ENCODE measurements around the gene LAMA1. TPM values are rescaled to one million over a fixed set of nuclear protein-coding genes. Genes with fewer than 3 reads are reported as not detected.

The LAMA1 gene, protein sequence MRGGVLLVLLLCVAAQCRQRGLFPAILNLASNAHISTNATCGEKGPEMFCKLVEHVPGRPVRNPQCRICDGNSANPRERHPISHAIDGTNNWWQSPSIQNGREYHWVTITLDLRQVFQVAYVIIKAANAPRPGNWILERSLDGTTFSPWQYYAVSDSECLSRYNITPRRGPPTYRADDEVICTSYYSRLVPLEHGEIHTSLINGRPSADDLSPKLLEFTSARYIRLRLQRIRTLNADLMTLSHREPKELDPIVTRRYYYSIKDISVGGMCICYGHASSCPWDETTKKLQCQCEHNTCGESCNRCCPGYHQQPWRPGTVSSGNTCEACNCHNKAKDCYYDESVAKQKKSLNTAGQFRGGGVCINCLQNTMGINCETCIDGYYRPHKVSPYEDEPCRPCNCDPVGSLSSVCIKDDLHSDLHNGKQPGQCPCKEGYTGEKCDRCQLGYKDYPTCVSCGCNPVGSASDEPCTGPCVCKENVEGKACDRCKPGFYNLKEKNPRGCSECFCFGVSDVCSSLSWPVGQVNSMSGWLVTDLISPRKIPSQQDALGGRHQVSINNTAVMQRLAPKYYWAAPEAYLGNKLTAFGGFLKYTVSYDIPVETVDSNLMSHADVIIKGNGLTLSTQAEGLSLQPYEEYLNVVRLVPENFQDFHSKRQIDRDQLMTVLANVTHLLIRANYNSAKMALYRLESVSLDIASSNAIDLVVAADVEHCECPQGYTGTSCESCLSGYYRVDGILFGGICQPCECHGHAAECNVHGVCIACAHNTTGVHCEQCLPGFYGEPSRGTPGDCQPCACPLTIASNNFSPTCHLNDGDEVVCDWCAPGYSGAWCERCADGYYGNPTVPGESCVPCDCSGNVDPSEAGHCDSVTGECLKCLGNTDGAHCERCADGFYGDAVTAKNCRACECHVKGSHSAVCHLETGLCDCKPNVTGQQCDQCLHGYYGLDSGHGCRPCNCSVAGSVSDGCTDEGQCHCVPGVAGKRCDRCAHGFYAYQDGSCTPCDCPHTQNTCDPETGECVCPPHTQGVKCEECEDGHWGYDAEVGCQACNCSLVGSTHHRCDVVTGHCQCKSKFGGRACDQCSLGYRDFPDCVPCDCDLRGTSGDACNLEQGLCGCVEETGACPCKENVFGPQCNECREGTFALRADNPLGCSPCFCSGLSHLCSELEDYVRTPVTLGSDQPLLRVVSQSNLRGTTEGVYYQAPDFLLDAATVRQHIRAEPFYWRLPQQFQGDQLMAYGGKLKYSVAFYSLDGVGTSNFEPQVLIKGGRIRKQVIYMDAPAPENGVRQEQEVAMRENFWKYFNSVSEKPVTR (N-terminal part only)
- total RNA-seq = 47.7 and 48.1 TPM in 2 replicates

DNA sequence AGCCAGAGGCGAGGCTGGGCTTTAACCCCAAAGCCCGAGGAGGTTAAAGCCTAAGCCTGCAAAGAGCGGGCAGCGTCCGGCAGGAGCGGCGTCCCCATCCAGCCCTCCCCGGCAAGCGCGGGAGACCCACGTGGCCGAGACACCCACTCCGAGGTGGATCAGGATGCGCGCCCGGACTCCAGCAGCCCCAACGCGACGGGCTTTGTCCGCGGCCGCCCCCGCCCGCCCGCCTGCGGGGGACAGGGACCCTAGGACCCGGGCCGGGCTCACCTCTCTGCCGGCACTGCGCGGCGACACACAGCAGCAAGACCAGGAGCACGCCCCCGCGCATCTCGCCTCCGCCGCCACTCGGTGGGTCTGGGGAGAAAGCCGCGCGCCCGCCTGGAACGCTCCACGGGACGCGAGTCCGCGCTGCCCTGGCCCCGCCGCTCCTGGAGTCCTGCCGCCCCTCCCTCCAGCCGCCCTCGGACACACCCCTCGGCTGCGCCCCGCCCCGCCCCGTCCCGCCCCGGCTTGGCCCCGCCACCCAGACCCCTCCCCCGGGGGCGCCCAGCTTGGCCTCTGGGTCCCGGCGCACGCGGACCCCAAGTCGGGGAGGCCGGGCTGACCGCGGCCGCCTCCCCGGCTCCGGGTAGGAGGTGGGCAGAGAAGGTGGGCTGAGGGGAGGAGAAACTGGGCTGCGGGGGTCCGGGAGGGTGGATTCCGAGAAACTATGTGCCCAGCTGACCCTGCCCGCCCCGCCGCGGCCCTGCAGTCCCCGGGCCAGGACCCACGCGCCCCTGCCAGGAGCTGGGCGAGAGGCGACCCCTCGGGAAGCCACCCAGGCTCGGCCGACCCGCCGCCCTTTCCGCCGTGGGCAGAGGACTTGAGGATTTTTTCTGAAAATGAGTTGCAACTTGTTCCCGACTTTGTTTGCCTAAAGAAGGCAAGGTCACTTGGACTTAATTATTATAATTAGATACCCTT lies at the start of gene LAMA1:
LAMA1 (minus strand) TSS at position 408 of the 966 bp plus-strand sequence; CDS start at position 331, 77 bp downstream.

Small RNAs within 50 kb of the gene (small RNA-seq; reads per million reads assigned to genes)
- not detected for gene RNU6-916P

Other genes starting within 250 kb of the LAMA1 start
- not detected in 2 replicates for gene LRRC30, start 113.3 kb upstream of the LAMA1 start, total RNA-seq